B cell (primary cell): ENCODE measurements around the gene CEP41. TPM values are rescaled to one million over a fixed set of nuclear protein-coding genes. Genes with fewer than 3 reads are reported as not detected.

Source experiments
- ATAC-seq: fragments of 200-7000 bp; cut with Tn5 transposase; one replicate; pipeline ENCODE4 v1.10.0; 2021; ENCODE audit warnings: low read depth, mild to moderate bottlenecking, moderate number of reproducible peaks, moderate library complexity
- CTCF ChIA-PET: fragments of 350-600 bp; sonication (Branson Sonifier 250); formaldehyde crosslinking; loops from one replicate; lab custom pipeline; 2021; ENCODE audit warnings: antibody characterized with exemption, inconsistent platforms; lab: Charles Lee
- POLR2A ChIA-PET: fragments of 350-600 bp; sonication (Branson Sonifier 250); formaldehyde crosslinking; loops from one replicate; lab custom pipeline; 2021; ENCODE audit warnings: antibody characterized with exemption; lab: Charles Lee
- DNase-seq: peaks from one replicate; pipeline ENCODE4 v3.0.0; 2013
- H2AFZ ChIP-seq: 2 replicates; pipeline ENCODE4 v1.6.1; 2012; ENCODE audit warnings: mild to moderate bottlenecking, low read depth, low read length; ENCODE audit not compliant: insufficient read depth, poor library complexity, severe bottlenecking
- H3K27ac ChIP-seq, 2 donors: 1 replicate in 1 of 2; 2 replicates in 1 of 2; pipeline ENCODE4 v1.5.1; 2012 to 2013; ENCODE audit warnings: low read length in 2 of 2, mild to moderate bottlenecking in 2 of 2, moderate library complexity in 1 of 2
- H3K27me3 ChIP-seq, 4 experiments: fragments of 200-600 bp in 1 of 4; sonication (generic) in 1 of 4; replicated peaks in 1 of 4; 1 replicate in 2 of 4; 2 replicates in 2 of 4; pipeline versions ENCODE4 v1.6.1 to v1.7.0; 2013 to 2016; ENCODE audit warnings: low read length in 3 of 4, mild to moderate bottlenecking in 2 of 4, mixed read lengths in 1 of 4, moderate library complexity in 1 of 4; ENCODE audit not compliant: insufficient read depth in 4 of 4, control insufficient read depth in 3 of 4; ENCODE audit errors: control extremely low read depth in 1 of 4
- H3K36me3 ChIP-seq, 2 experiments: replicated peaks in 1 of 2; 1 replicate in 1 of 2; 2 replicates in 1 of 2; pipeline versions ENCODE4 v1.6.1 to v1.7.1; 2013; ENCODE audit warnings: low read length in 1 of 2; ENCODE audit not compliant: insufficient read depth in 2 of 2, control insufficient read depth in 1 of 2; ENCODE audit errors: control extremely low read depth in 1 of 2, extremely low read depth in 1 of 2
- H3K4me1 ChIP-seq, 2 donors: fragments of 200-600 bp in 1 of 2; sonication (generic) in 1 of 2; 1 replicate in 1 of 2; 2 replicates in 1 of 2; pipeline versions ENCODE4 v1.5.1 to v1.6.1; 2013 to 2017; ENCODE audit warnings: low read length in 2 of 2; ENCODE audit not compliant: control insufficient read depth in 2 of 2, insufficient read depth in 2 of 2
- H3K4me2 ChIP-seq: replicated peaks from 2 replicates; pipeline ENCODE3; 2012; ENCODE audit warnings: mild to moderate bottlenecking, low read depth, low read length; ENCODE audit not compliant: poor library complexity, severe bottlenecking
- H3K4me3 ChIP-seq, 5 experiments: fragments of 200-600 bp in 1 of 5; sonication (generic) in 1 of 5; 1 replicate in 3 of 5; 2 replicates in 2 of 5; pipeline versions ENCODE4 v1.5.1 to v1.7.0; 2011 to 2016; ENCODE audit warnings: low read length in 4 of 5, mild to moderate bottlenecking in 4 of 5, low read depth in 2 of 5, control low read depth in 1 of 5, moderate library complexity in 1 of 5; ENCODE audit not compliant: insufficient read depth in 1 of 5; ENCODE audit errors: control extremely low read depth in 1 of 5, extremely low read depth in 1 of 5
- H3K79me2 ChIP-seq: fragments of 200-600 bp; sonication (generic); one replicate; pipeline ENCODE4 v1.6.0; 2016; ENCODE audit warnings: low read length; ENCODE audit not compliant: control insufficient read depth, insufficient read depth
- H3K9ac ChIP-seq: fragments of 200-600 bp; sonication (generic); 2 replicates; pipeline ENCODE4 v1.6.1; 2017; ENCODE audit warnings: mild to moderate bottlenecking, low read length, moderate library complexity
- H3K9me3 ChIP-seq, 3 donors: one replicate each; pipeline versions ENCODE4 v1.6.1 to v1.7.1; 2013; ENCODE audit warnings: low read length in 2 of 3; ENCODE audit not compliant: control insufficient read depth in 2 of 3, insufficient read depth in 1 of 3; ENCODE audit errors: control extremely low read depth in 1 of 3
- H4K20me1 ChIP-seq: 2 replicates; pipeline ENCODE4 v1.6.0; 2012; ENCODE audit warnings: mild to moderate bottlenecking, low read length; ENCODE audit not compliant: insufficient read depth, control insufficient read depth, poor library complexity, severe bottlenecking
- H3K27ac Mint-ChIP-seq: one replicate; pipeline ENCODE4 v1.8.0; 2021; ENCODE audit warnings: mixed read lengths
- H3K27me3 Mint-ChIP-seq: one replicate; pipeline ENCODE4 v1.8.0; 2021; ENCODE audit warnings: mixed read lengths
- H3K4me1 Mint-ChIP-seq: one replicate; pipeline ENCODE4 v1.8.0; 2021; ENCODE audit warnings: mixed read lengths
- H3K4me3 Mint-ChIP-seq: one replicate; pipeline ENCODE4 v1.8.0; 2021; ENCODE audit warnings: mixed read lengths
- H3K9me3 Mint-ChIP-seq: one replicate; pipeline ENCODE4 v1.8.0; 2022; ENCODE audit warnings: mixed read lengths; ENCODE audit not compliant: insufficient read depth
- CTCF ChIP-seq: fragments of 200-600 bp; IDR thresholded peaks from one replicate; pipeline ENCODE4 v1.8.0; 2022; ENCODE audit warnings: antibody characterized with exemption, mild to moderate bottlenecking
- EZH2 ChIP-seq: IDR thresholded peaks from 2 replicates; pipeline ENCODE4 v1.6.1; 2012; ENCODE audit warnings: borderline replicate concordance, low read depth, mild to moderate bottlenecking, moderate library complexity, low read length; ENCODE audit not compliant: insufficient read depth, poor library complexity, severe bottlenecking
- WGBS: methylation state at CpG from one replicate; pipeline ENCODE4 v1.1.5; 2013; ENCODE audit warnings: missing lambda C conversion rate; ENCODE audit not compliant: insufficient coverage; 5-methylcytosine and 5-hydroxymethylcytosine counted together
- intact Hi-C: fragments of 100-400 bp; cut with micrococcal nuclease; formaldehyde crosslinking; loops from one replicate; pipeline ENCODE4 v1.10.0; 2022
- polyA plus RNA-seq: library from polyadenylated mRNA; depleted of rRNA; stranded (reverse); fragments of >200 nt; gene quantifications from 2 replicates; pipeline ENCODE4 v1.2.3, GENCODE V29; 2012
- total RNA-seq, 2 donors: library from RNA; stranded (reverse); fragments of 120-200 nt in 1 of 2; gene quantifications; 1 replicate in 1 of 2; 2 replicates in 1 of 2; pipeline versions ENCODE4 v1.2.3 to v1.2.4, GENCODE V29; 2013 to 2022

The CEP41 gene
- total and polyA plus RNA-seq, 2 donors (not counting 1 experiment from before 2014, with no cell fraction given), result 3.4 to 5.9 TPM

GRCh38 chr7:130371046-130371445, 69.8 kb downstream of the CEP41 start:
- Mint-ChIP-seq H3K27me3 (no peaks in the 10 kb centered on the region), H3K4me3 (no peak overlapping the region), H3K27ac (no peak overlapping the region), H3K4me1 (no peaks in the 10 kb centered on the region), H3K9me3 (no peaks in the 10 kb centered on the region)
- H3K27ac ChIP-seq, result no peak overlapping the region
- no peaks in the 10 kb centered on the region for H3K79me2 ChIP-seq
- no peaks in the 10 kb centered on the region for H3K27me3 ChIP-seq
- no peak overlapping the region for H3K4me3 ChIP-seq
- no peak for TF ChIP-seq EZH2
- CTCF ChIA-PET, result no interaction called here
- no peak overlapping the region for H3K9ac ChIP-seq
- no peaks in the 10 kb centered on the region for H3K4me1 ChIP-seq
- WGBS, result 91% methylated on average over 3 of the region's 3 CpGs
- no peaks in the 10 kb centered on the region for H3K36me3 ChIP-seq
- DNase-seq (no peak), ATAC-seq (no peak)
- POLR2A ChIA-PET, result no interaction called here
- no peak overlapping the region for H2AFZ ChIP-seq
- intact Hi-C loops, result no loop called here
- H4K20me1 ChIP-seq, result no peaks in the 10 kb centered on the region
- H3K9me3 ChIP-seq, result peaks cover 0 to 3% (median 0%) of the 10 kb centered on the region in 3 donors
- H3K4me2 ChIP-seq, result no peak overlapping the region

GRCh38 chr7:130369831-130370550, 70.8 kb downstream of the CEP41 start:
- no peaks in the 10 kb centered on the region for H4K20me1 ChIP-seq
- H3K27ac Mint-ChIP-seq, result no peak overlapping the region
- no peaks in the 10 kb centered on the region for H3K27me3 Mint-ChIP-seq
- H3K27ac ChIP-seq, result no peak overlapping the region
- no peaks in the 10 kb centered on the region for H3K79me2 ChIP-seq
- no peaks in the 10 kb centered on the region for H3K4me1 Mint-ChIP-seq
- H3K4me3 ChIP-seq, result no peak overlapping the region
- no peaks in the 10 kb centered on the region for H3K4me1 ChIP-seq
- intact Hi-C loops, result no loop called here
- POLR2A ChIA-PET, result no interaction called here
- H3K27me3 ChIP-seq, result no peaks in the 10 kb centered on the region
- no peaks in the 10 kb centered on the region for H3K9me3 Mint-ChIP-seq
- no peak overlapping the region for H3K4me2 ChIP-seq
- H2AFZ ChIP-seq, result no peak overlapping the region
- WGBS, result 56% methylated on average over 1 of the region's 3 CpGs
- no peaks in the 10 kb centered on the region for H3K36me3 ChIP-seq
- DNase-seq, result no peak
- no peak for ATAC-seq
- no peak overlapping the region for H3K9ac ChIP-seq
- CTCF ChIA-PET, result no interaction called here
- H3K4me3 Mint-ChIP-seq, result no peak overlapping the region
- H3K9me3 ChIP-seq, result no peaks in the 10 kb centered on the region
- TF ChIP-seq EZH2 (no peak), CTCF (no peak)
